H4 (cell line): ENCODE results near the gene SND1. TPM values are rescaled to one million over a fixed set of nuclear protein-coding genes. Genes with fewer than 3 reads are reported as not detected.
A peak's percentile ranks its signal among the peaks of the same experiment; 100 is the strongest.
"Not testable (repeated sequence)": the region's sequence is repeated elsewhere in the genome, so short reads cannot be mapped to it uniquely, and the experiment has no call there.

Experiments
- DNase-seq: peaks from one replicate; pipeline ENCODE4 v3.0.0-alpha.2; 2015; ENCODE audit warnings: low spot score
- total RNA-seq: library from RNA; depleted of rRNA; stranded (reverse); fragments of >200 nt; shearing (Covaris generic); gene quantifications from 2 replicates; pipeline ENCODE4 v1.2.3, GENCODE V29; 2014

The SND1 gene
- total RNA-seq, 1 experiment from 2014 or later, result 153 TPM

- no peak for DNase-seq
Measured at GRCh38 chr7:127652333-127653248, 597 bp downstream of the SND1 start.

DNA sequence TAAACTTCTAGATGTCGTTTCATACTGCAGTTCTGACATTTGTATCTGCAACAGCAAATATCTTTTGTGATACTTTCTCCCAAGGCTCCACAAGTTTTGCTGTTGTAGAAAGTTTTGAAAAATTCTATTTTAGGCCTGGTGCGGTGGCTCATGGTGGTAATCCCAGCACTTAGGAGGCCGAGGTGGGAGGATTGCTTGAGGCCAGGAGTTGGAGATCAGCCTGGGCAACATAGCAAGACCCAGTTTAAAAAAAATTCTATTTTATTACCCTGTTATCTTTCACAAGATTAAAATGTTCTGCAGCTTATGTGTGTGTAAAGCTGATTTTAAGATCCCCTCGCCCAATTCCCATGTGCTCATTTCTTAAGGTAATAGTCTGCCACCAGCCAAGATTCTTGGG lies 1.4 kb downstream of the SND1 start:
- no peak for DNase-seq

GRCh38 chr7:127654404-127655394 lies 2.7 kb downstream of the SND1 start:
- DNase-seq, result no peak

DNA sequence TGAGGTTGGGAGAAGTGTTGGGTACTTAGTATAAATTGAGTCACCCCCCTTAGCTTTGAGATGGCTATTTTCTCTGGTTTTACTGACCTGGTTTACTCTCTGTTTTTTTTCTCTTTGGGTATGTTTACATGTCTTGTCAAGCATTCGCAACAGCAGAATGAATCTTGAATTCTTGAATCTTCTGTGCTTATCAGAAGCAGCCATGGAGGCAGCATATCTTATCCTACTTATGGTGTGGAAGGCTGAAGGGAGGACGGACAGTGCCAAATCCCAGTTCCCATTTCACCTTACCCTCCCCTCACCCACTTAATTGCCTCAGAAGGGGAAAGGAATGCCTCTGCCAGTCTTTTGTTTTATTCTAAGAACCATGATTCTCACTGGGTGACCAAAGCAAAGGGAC lies 3.7 kb downstream of the SND1 start:
- DNase-seq, result no peak

DNA sequence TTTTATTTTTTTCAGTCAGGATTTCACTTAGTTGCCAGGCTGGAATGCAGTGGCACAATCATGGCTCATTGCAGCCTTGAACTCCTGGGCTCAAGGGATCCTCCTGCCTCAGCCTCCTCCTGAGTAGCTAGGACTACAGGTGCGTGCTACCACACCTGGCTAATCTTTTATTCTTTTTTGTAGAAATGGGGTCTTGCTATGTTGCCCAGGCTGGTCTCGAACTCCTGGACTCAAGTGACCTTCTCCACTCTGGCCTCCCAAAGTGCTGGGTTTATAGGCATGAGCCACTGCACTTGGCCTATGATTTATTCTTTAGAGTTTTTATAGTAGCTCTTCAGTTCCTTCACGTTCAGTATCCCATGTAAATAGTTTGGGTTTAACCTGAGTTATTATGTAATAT lies 5.5 kb downstream of the SND1 start:
- DNase-seq, result no peak

GRCh38 chr7:127658970-127659630 lies 7.1 kb downstream of the SND1 start:
- no peak for DNase-seq

- no peak for DNase-seq
Measured at GRCh38 chr7:127665922-127666321, 13.9 kb downstream of the SND1 start.

DNA sequence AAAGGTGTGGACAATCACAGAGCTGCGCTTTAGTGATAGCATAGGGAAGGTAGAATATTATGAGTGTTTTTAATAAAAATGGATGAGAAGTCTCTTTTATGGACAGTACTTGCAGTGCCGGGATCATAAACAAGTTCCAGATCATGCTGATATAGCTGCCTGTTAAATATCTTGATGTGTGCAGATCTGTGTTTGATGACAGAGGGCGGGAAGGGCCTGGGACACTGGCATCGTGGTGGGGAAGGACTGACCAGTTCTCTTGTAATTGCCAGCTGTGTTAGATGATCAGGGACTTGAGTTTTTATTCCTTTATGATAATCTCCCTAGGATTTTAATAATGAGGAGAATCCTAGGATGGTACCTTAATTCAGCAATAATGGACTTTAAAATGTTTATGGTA lies 14.6 kb downstream of the SND1 start:
- DNase-seq, result no peak

DNA sequence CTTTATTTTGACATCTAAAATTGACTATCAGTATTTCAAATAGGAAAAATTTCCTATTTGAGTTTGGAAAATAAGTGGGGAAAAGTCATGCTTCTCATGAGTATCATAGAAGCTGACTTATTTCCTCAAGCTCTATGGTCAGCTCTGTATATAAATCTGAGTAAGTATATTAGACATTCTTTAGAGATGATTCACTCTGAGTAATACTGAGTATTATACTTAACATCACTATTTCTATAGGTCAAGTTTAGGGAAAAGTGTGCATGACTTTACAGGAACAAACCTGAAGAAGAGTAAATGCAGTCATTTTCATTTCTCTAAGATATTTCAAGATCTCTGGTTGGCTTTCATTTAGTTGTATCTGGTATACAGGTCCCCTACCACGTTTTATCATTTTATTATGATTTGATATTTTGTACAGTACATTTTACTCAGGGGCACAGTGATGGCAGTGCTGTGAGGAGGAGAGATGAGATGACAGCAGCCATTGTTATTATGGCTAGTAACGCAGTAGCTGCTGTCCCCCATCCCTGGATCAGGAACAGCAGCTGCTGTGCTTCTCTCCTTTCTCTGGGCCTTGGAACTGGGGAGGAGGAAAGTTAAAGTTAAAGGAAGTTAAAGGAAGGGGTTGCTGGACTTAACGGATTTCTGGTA lies 15.2 kb downstream of the SND1 start:
- peak; percentile 21 for DNase-seq

DNA sequence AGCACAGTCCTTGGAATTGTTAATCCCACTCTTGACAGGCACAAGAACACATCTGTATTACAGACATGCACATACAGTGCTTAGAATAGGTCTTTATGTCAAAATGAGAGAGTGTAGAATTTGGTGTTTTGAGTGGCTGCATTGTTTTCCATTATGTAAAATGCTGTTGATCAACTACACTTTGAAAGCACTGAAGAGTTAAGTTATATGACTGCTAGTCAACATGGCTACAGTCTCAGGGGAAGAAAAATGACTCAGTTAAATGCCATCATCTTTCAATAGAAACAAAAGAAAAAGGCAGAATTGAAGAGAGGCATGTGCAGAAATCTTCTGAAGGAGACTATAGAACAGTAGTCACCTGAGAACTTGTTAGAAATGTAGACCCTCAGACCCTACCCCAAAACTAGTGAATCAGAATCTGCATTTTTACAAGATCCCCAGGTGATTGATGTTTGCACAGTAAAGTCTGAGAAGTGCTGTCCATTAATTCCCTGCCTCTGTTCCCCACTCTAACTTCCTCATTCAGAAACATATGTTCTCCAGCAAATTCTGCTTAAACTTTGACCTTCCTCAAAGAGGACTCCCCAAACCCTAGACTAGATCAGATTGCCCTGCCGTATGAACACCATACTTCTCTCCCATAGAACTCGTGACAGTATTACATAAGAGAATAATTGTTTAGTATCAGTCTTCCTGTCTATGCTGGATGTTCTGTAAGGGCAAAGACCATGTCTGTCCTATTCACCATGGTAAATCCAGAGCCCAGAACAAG lies 16.0 kb downstream of the SND1 start:
- no peak for DNase-seq

GRCh38 chr7:127671341-127671740 lies 19.3 kb downstream of the SND1 start:
- DNase-seq, result no peak

DNA sequence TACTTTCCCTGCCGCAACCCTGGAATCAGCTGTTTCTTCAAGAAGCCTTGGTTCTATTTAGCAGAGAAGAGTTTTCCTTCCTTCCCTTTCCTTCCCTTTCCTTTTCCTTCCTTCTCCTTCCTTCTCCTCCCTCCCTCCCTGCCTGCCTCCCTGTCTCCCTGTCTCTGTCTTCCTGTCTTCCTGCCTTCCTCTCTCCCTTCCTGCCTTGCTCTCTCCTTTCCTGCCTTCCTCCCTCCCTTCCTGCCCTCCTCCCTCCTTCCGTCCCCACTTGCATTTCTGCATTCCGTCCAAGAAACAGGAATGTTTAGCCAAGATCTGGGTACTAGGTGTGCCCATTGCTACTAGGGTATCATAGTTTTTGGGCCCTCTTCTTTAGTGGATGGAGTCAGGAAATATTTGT lies 21.9 kb downstream of the SND1 start:
- no peak for DNase-seq

DNA sequence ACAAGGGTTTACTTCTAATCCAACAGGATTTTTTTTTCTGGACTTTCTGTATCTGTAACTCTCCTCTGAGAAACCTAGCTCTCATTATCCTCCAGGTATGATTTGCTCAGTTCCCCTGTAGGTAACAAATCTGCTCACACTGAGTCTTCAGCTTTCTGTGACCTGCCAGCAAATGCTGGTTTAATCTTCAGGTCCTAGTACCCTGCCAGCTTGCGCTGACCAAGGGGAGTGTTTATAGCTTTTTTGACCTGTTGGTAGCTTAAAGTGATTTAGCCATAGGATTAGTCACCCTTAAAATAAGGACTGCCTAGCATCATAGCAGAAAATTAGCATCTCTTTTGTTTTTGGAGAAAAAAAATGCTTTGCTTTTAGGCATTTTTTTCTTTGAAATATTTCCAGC lies 22.4 kb downstream of the SND1 start:
- DNase-seq, result no peak

DNA sequence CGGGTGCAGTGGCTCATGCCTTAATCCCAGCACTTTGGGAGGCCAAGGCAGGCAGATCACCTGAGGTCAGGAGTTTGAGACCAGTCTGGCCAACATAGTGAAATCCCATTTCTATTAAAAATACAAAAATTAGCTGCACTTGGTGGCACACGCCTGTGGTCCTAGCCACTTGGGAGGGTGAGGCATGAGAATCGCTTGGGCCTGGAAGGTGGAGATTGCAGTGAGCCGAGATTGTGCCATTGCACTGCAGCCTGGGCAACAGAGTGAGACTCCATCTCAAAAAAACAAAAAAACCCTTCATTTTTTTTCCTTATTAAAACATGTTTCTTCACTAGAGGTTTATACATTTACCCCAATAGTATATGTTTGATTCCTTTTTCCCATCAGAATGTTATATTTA lies 22.9 kb downstream of the SND1 start:
- not testable (repeated sequence) for DNase-seq

- no peak for DNase-seq
Measured at GRCh38 chr7:127675721-127676120, 23.7 kb downstream of the SND1 start.

DNA sequence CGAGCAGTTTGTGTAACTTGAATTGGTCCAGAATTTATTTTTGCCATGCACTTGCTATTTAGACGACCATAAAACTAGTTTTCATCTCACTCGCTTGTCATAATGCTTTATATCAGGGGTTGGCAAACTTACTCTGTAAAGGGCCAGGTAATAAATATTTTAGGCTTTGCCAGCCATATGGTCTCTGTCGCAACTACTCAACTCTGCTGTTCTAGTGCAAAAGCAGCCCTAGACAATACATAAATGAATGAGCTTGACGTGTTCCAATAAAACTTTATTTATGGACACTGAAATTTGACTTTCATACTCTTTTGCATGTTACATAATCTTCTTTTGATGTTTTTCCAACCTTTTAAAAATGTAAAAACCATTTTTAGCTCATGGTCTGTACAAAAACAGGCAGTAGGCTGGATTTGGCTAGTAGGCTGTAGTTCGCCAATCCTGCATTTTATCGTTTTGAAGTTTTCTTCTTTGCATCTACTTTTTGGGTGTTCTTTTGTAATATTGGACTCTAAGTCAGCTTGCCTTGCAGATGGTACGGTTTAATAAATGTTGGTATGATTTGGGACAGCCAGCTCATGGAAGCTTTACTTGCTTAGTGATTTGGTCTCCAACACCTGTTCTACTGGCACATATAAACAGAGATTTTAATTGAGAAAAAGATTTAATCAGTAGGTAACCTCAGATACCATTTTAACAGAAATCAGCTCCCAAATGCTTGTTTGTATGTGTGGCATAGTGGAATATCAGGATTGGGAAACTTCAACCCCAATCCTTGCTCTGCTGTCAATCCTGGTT lies 25.6 kb downstream of the SND1 start:
- no peak for DNase-seq

GRCh38 chr7:127678337-127678736 lies 26.3 kb downstream of the SND1 start:
- DNase-seq, result peak; percentile 42

GRCh38 chr7:127678947-127679346 lies 27.0 kb downstream of the SND1 start:
- DNase-seq, result peak; percentile 14

DNA sequence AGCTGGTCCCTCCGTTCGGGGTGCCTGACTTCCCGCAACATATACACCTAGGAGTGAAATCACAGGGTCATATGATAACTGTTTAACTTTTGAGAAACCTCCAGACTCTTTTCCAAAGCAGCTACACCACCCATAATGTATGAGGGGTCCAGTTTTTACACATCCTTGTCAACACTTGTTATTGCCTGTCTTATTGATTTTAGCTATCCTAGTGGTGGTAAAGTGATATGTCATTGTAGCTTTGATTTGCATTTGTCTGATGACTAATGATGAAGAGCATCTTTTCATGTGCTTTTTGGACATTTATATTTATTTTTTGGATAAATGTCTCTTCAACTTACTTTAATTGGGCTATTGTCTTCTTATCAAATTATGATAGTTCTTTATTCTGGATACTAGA lies 29.0 kb downstream of the SND1 start:
- DNase-seq, result no peak

DNA sequence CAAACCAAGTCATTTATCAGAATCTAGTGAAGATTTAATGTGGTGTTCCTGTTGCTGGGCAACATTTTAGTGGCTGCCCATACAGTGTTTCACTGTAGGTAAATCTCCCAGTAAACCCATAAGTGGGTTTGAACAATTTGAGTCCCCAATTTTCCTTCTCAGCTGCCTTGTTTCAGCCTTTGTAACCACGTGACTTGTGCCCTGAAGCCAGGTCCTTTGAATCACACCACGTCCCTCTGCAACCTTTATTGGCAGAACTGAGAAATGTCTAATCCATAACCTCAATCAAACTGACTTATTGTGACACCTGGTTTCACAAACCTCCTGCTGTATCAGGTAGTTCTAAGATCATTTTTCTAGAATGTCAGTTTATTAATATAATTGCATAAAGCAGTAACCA lies 30.1 kb downstream of the SND1 start:
- DNase-seq, result no peak
